Measurements from ENCODE around the gene SAP30L. TPM values are rescaled to one million over a fixed set of nuclear protein-coding genes. Genes with fewer than 3 reads are reported as not detected.

SAP30L gene
- total RNA-seq, 4 donors from 2014 or later: 26.3 to 47.1 (median 33.1) TPM

DNA sequence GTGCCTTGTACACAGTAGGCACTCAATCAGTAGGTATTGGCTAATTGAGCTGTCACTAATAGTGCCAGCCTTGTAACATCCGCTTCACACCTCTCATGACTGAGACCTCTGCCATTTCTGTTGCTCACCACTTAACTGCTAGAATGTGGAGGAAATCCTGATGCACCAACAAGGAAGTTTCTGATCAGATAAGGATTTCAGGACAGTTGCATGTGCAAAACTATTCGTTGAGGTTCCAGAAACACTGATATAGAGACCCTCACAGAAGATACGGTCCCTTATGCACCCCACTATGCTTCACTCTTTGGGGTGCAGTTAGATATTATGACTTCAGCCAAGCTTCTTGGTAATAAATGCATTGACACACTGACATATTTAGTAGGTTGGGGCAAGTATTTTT lies 10.7 kb downstream of the SAP30L start:
- in situ Hi-C loops (cut with MboI; ENCODE audit: low pct_ligation_motif_present in 1 of 4, low pct_unique_long_range_greater_than_20kb in 1 of 4, low sequenced_read_pairs in 3 of 4) (loop anchor here in 1 of 4 donors (25.0 kb wide), 1 partner anchor 356 kb away; no protein-coding TSS in a partner anchor), intact Hi-C loops (cut with DNase I; ENCODE audit: low total_unique reads) (no loop called here)
- WGBS, 2 donors (ENCODE audit: low coverage in 1 of 2): 85 to 100% methylated on average over 2 to 3 of the region's 3 CpGs
- H3K4me3 ChIP-seq: no peak overlapping the region
- H3K27ac ChIP-seq: no peak overlapping the region
- no peaks in the 10 kb centered on the region for H3K9me3 ChIP-seq
- H3K27me3 ChIP-seq: no peaks in the 10 kb centered on the region
- TF ChIP-seq POLR2A (IDR thresholded peaks at IDR 0.05): no peak
- TF ChIP-seq, protein P1, sequence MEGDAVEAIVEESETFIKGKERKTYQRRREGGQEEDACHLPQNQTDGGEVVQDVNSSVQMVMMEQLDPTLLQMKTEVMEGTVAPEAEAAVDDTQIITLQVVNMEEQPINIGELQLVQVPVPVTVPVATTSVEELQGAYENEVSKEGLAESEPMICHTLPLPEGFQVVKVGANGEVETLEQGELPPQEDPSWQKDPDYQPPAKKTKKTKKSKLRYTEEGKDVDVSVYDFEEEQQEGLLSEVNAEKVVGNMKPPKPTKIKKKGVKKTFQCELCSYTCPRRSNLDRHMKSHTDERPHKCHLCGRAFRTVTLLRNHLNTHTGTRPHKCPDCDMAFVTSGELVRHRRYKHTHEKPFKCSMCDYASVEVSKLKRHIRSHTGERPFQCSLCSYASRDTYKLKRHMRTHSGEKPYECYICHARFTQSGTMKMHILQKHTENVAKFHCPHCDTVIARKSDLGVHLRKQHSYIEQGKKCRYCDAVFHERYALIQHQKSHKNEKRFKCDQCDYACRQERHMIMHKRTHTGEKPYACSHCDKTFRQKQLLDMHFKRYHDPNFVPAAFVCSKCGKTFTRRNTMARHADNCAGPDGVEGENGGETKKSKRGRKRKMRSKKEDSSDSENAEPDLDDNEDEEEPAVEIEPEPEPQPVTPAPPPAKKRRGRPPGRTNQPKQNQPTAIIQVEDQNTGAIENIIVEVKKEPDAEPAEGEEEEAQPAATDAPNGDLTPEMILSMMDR (IDR thresholded peaks at IDR 0.05): no peak
- TF ChIP-seq POLR2AphosphoS5 (IDR thresholded peaks at IDR 0.05): no peak
- TF ChIP-seq EP300 (IDR thresholded peaks at IDR 0.05; ENCODE audit: low read depth): no peak
- no peak for DNase-seq
- H3K36me3 ChIP-seq: peaks cover 0 to 59% (median 20%) of the 10 kb centered on the region in 4 donors
- H3K4me1 ChIP-seq: no peaks in the 10 kb centered on the region

DNA sequence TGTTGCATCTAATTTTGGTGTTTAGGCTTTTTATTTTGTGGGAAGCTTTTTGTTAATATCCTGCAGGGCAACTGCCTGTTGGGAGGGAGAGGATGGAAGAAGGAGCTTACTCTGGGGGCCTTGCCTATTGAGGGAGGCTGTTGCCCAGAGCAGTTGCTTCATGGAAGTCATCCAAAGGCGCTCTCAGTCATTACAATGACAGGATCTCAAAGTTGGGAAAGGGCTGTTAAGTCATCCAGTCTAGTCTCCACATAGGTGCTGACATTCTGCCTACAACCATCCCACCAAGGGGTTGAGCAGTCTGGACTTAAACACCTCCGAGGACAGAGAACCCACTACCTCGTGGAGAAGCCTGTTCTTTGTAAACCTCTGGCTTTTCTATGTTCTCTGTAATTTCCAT lies 13.2 kb downstream of the SAP30L start:
- intact Hi-C loops (cut with DNase I; ENCODE audit: low total_unique reads) (no loop called here), in situ Hi-C loops (cut with MboI; ENCODE audit: low pct_ligation_motif_present in 1 of 4, low pct_unique_long_range_greater_than_20kb in 1 of 4, low sequenced_read_pairs in 3 of 4) (loop anchor here in 1 of 4 donors (25.0 kb wide), 1 partner anchor 353 kb away; no protein-coding TSS in a partner anchor)
- Histone ChIP-seq H3K4me3 (no peak overlapping the region), H3K27me3 (no peaks in the 10 kb centered on the region), H3K27ac (no peak overlapping the region), H3K4me1 (no peaks in the 10 kb centered on the region), H3K36me3 (peaks cover 0 to 36% (median 15%) of the 10 kb centered on the region in 4 donors), H3K9me3 (no peaks in the 10 kb centered on the region)
- no peak for TF ChIP-seq EP300 (IDR thresholded peaks at IDR 0.05; ENCODE audit: low read depth)
- TF ChIP-seq POLR2A (IDR thresholded peaks at IDR 0.05): no peak
- no peak for TF ChIP-seq POLR2AphosphoS5 (IDR thresholded peaks at IDR 0.05)
- TF ChIP-seq, protein P1 (IDR thresholded peaks at IDR 0.05): no peak
- DNase-seq: no peak
- 84% methylated on average over 3 of the region's 3 CpGs; no CpG with 5 or more reads in 1 of the 2 donors for WGBS, 2 donors (ENCODE audit: low coverage in 1 of 2)

DNA sequence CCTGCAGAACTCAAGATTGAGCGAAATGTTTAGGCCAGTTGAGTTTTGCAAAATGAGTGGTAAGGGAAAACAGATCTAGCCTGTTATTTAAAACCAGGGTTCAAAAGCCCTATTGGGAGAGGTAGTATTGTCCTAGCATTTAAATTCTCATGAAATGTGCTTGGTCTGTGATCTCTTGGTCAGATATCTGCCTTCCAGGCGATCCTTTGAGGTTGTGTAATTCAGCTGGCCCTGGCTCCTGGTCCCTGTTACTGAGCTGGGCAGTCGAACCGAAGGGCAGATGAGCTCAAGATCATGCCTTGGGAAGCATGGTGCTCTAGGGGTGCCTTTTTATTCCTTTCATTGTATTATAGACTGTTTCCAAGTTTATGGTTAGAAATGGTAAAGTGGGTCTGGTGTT lies 14.4 kb downstream of the SAP30L start:
- intact Hi-C loops (cut with DNase I; ENCODE audit: low total_unique reads): no loop called here
- Histone ChIP-seq H3K4me3 (no peak overlapping the region), H3K36me3 (peaks cover 0 to 26% (median 9%) of the 10 kb centered on the region in 4 donors), H3K27me3 (no peaks in the 10 kb centered on the region), H3K9me3 (no peaks in the 10 kb centered on the region), H3K27ac (no peak overlapping the region), H3K4me1 (no peaks in the 10 kb centered on the region)
- no peak for TF ChIP-seq POLR2AphosphoS5 (IDR thresholded peaks at IDR 0.05)
- TF ChIP-seq EP300 (IDR thresholded peaks at IDR 0.05; ENCODE audit: low read depth): no peak
- TF ChIP-seq, protein P1 (IDR thresholded peaks at IDR 0.05): no peak
- no peak for TF ChIP-seq POLR2A (IDR thresholded peaks at IDR 0.05)
- no peak for DNase-seq
- in situ Hi-C loops (cut with MboI; ENCODE audit: low pct_ligation_motif_present in 1 of 4, low pct_unique_long_range_greater_than_20kb in 1 of 4, low sequenced_read_pairs in 3 of 4): loop anchor here in 3 of 4 donors (10.0 to 25.0 kb wide), 2 partner anchors 145 to 352 kb away; no protein-coding TSS in a partner anchor
- 80 to 96% methylated on average over 1 to 4 of the region's 4 CpGs for WGBS, 2 donors (ENCODE audit: low coverage in 1 of 2)

DNA sequence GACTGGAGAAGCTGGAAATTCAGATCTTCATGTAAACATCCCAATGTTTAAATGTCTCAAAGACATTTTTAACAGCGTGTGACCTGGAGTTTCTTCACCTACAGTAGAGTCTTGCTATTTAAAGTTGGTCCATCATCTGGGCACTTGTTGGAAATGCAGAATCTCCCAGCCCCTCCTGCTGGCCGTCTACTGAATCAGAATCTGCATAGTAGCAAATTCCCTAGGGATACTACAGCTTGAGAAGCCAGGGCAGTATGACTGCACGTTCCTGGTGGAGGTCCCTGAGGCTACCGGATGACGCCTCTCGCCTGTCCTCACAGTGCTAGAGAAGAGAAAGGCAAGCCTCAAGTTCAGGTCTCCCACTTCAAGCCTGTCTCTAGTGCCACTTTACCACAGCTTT lies 15.7 kb downstream of the SAP30L start:
- in situ Hi-C loops (cut with MboI; ENCODE audit: low pct_ligation_motif_present in 1 of 4, low pct_unique_long_range_greater_than_20kb in 1 of 4, low sequenced_read_pairs in 3 of 4) (loop anchor here in 3 of 4 donors (10.0 to 25.0 kb wide), 2 partner anchors 143 to 351 kb away; no protein-coding TSS in a partner anchor), intact Hi-C loops (cut with DNase I; ENCODE audit: low total_unique reads) (no loop called here)
- 76% methylated on average over 6 of the region's 6 CpGs; no CpG with 5 or more reads in 1 of the 2 donors for WGBS, 2 donors (ENCODE audit: low coverage in 1 of 2)
- Histone ChIP-seq H3K27ac (no peak overlapping the region), H3K4me1 (peaks cover 0 to 4% (median 0%) of the 10 kb centered on the region in 4 donors), H3K9me3 (no peaks in the 10 kb centered on the region), H3K4me3 (no peak overlapping the region), H3K27me3 (no peaks in the 10 kb centered on the region), H3K36me3 (peaks cover 0 to 12% (median 3%) of the 10 kb centered on the region in 4 donors)
- no peak for TF ChIP-seq POLR2AphosphoS5 (IDR thresholded peaks at IDR 0.05)
- TF ChIP-seq POLR2A (IDR thresholded peaks at IDR 0.05): no peak
- TF ChIP-seq, protein P1 (IDR thresholded peaks at IDR 0.05): no peak
- no peak for TF ChIP-seq EP300 (IDR thresholded peaks at IDR 0.05; ENCODE audit: low read depth)
- DNase-seq: no peak

All from transverse colon (tissue), 4 donors.